ENCODE measurements around the gene MRPS14. TPM values are rescaled to one million over a fixed set of nuclear protein-coding genes. Genes with fewer than 3 reads are reported as not detected.
"Not testable (repeated sequence)": the region's sequence is repeated elsewhere in the genome, so short reads cannot be mapped to it uniquely, and the experiment has no call there.

The MRPS14 gene
- 30.3 TPM for total RNA-seq

GRCh38 chr1:175023043-175023921, at the start of gene MRPS14:
Gene MRPS14, minus strand, starts transcription at chr1:175023425. Its CDS starts 17 bp downstream, at chr1:175023408.
- peak; percentile 98 for DNase-seq

- peak; percentile 94 for DNase-seq
These were observed 49.1 kb upstream of the MRPS14 start for GRCh38 chr1:175072099-175072951.

GRCh38 chr1:175071276-175071943, 48.2 kb upstream of the MRPS14 start:
- DNase-seq = peak; percentile 31

GRCh38 chr1:175070818-175071217, 47.6 kb upstream of the MRPS14 start:
- no peak for DNase-seq

GRCh38 chr1:175067362-175068106, 44.3 kb upstream of the MRPS14 start, which contains the start of gene TNN:
Gene TNN, plus strand, starts transcription at chr1:175067833. Its CDS starts 9,586 bp downstream, at chr1:175077419.
- DNase-seq = no peak

GRCh38 chr1:175062858-175063257, 39.6 kb upstream of the MRPS14 start:
- no peak for DNase-seq

GRCh38 chr1:175062339-175062738, 39.1 kb upstream of the MRPS14 start:
- no peak for DNase-seq

GRCh38 chr1:175054736-175055135, 31.5 kb upstream of the MRPS14 start:
- no peak for DNase-seq

- DNase-seq = no peak
These were observed 27.8 kb upstream of the MRPS14 start for GRCh38 chr1:175050992-175051391.

- DNase-seq = no peak
These were observed 22.3 kb upstream of the MRPS14 start for GRCh38 chr1:175045519-175045918.

- no peak for DNase-seq
These were observed 21.9 kb upstream of the MRPS14 start for GRCh38 chr1:175045097-175045496.

GRCh38 chr1:175044591-175044990, 21.4 kb upstream of the MRPS14 start:
- not testable (repeated sequence) for DNase-seq

- no peak for DNase-seq
These were observed 20.6 kb upstream of the MRPS14 start for GRCh38 chr1:175043824-175044223.

- DNase-seq = no peak
These were observed 19.4 kb upstream of the MRPS14 start for GRCh38 chr1:175042650-175043049.

- DNase-seq = peak; percentile 58
These were observed 17.2 kb upstream of the MRPS14 start for GRCh38 chr1:175040324-175040879.

GRCh38 chr1:175037416-175037815, 14.2 kb upstream of the MRPS14 start:
- DNase-seq = no peak

GRCh38 chr1:175036476-175036875, 13.3 kb upstream of the MRPS14 start:
- no peak for DNase-seq

- DNase-seq = no peak
These were observed 12.6 kb upstream of the MRPS14 start for GRCh38 chr1:175035865-175036264.

GRCh38 chr1:175034775-175035174, 11.6 kb upstream of the MRPS14 start:
- no peak for DNase-seq

- DNase-seq = no peak
These were observed 10.7 kb upstream of the MRPS14 start for GRCh38 chr1:175033953-175034352.

GRCh38 chr1:175024773-175025172, 1.5 kb upstream of the MRPS14 start:
- no peak for DNase-seq

- not testable (repeated sequence) for DNase-seq
These were observed 657 bp upstream of the MRPS14 start for GRCh38 chr1:175023922-175024242.

Measured in skin of body (tissue), 2 donors.